Measurements from ENCODE around the gene HAUS5.

The HAUS5 gene

GRCh38 chr19:35609851-35610353 lies 2.6 kb upstream of the HAUS5 start:
- H3K27ac ChIP-seq: no peak overlapping the region
- TF ChIP-seq CTCF (IDR thresholded peaks at IDR 0.05) (no peak), ZFX (IDR thresholded peaks at IDR 0.05; ENCODE audit: borderline replicate concordance) (no peak)

- TF ChIP-seq ZFX (IDR thresholded peaks at IDR 0.05; ENCODE audit: borderline replicate concordance) (no peak), CTCF (IDR thresholded peaks at IDR 0.05) (no peak)
- H3K27ac ChIP-seq: peak overlapping the region; percentile 60; the same call in 1 of the 2 replicates
Measured at GRCh38 chr19:35612224-35612558, 344 bp upstream of the HAUS5 start.

DNA sequence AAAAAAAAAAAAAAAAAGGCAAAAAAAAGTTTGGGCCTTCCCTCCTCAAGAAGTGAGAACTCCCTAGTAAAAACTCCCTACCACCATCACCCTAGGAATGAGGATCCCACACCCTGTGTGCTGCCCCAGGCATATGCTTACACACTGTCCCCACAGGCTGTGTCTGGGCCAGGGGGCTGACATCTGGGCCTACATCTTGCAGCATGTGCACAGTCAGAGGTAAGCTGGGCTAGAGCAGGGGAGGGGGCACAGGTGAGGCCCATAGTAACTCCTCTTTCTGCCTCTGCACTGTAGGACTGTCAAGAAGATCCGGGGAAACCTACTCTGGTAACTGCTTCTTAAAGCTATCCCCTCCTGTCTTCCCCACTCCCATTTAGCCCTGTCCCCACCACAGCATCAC lies 1.0 kb downstream of the HAUS5 start:
- TF ChIP-seq CTCF (IDR thresholded peaks at IDR 0.05): no peak
- no peak for TF ChIP-seq ZFX (IDR thresholded peaks at IDR 0.05; ENCODE audit: borderline replicate concordance)

GRCh38 chr19:35615036-35615435 lies 2.5 kb downstream of the HAUS5 start:
- H3K27ac ChIP-seq: no peak overlapping the region
- no peak for TF ChIP-seq ZFX (IDR thresholded peaks at IDR 0.05; ENCODE audit: borderline replicate concordance)

More for the DNA sequence above, 1.0 kb downstream of the HAUS5 start:
- H3K27ac ChIP-seq: peak overlapping the region; percentile 60

GRCh38 chr19:35618857-35619256 lies 6.3 kb downstream of the HAUS5 start:
- no peak overlapping the region for H3K27ac ChIP-seq
- TF ChIP-seq CTCF (IDR thresholded peaks at IDR 0.05) (no peak), ZFX (IDR thresholded peaks at IDR 0.05; ENCODE audit: borderline replicate concordance) (no peak)

DNA sequence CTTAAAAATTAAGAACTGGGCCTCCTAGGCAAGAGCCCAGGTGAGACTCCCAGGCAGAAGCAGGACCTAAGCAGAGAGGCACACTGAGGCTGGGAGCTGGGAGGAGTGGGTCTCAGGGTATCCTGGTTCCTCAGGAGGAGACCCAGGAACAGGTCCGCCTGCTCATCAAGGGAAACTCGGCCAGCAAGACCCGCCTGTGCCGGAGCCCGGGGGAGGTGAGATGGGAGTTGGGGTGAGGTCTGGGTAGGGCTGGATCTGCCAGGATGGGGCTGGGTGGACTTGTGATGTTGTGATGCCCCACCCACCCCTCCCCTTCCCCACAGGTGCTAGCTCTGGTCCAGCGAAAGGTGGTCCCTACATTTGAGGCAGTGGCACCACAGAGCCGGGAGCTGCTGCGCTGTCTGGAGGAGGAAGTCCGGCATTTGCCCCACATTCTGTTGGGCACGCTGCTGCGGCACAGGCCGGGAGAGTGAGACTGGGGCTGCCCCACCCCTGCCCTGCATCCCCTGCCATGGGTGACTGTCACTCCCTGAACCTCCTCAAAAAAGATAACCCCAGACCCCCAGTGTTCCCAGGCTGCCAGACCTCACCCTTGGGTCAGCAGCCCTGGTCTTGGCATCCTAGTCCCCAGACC lies 6.9 kb downstream of the HAUS5 start:
- TF ChIP-seq CTCF (IDR thresholded peaks at IDR 0.05) (no peak), ZFX (IDR thresholded peaks at IDR 0.05; ENCODE audit: borderline replicate concordance) (no peak)
- no peak overlapping the region for H3K27ac ChIP-seq

DNA sequence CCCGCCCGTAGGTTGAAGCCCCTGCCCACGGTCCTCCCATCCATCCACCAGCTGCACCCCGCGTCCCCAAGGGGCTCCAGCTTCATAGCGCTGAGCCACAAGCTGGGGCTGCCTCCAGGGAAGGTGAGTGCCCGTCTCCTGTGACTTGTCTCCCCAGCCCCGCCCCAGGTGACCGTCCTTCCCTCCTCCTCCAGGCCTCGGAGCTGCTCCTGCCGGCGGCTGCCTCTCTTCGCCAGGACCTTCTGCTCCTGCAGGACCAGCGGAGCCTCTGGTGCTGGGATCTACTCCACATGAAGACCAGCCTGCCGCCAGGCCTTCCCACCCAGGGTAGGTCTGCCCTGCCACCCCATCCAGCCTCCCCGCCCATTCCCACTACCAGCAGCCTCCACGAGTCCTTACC lies 7.5 kb downstream of the HAUS5 start:
- H3K27ac ChIP-seq: no peak overlapping the region

More for the DNA sequence above, 7.5 kb downstream of the HAUS5 start:
- TF ChIP-seq ZFX (IDR thresholded peaks at IDR 0.05; ENCODE audit: borderline replicate concordance) (no peak), CTCF (IDR thresholded peaks at IDR 0.05) (no peak)

Measured in 22Rv1 (cell line).